Osteocyte (in vitro differentiated cells): ENCODE measurements around the gene MBD3. TPM values are rescaled to one million over a fixed set of nuclear protein-coding genes. Genes with fewer than 3 reads are reported as not detected.

Source experiments
- DNase-seq: peaks from one replicate; pipeline ENCODE4 v3.0.0; 2021; ENCODE audit warnings: mixed read lengths; ENCODE audit not compliant: unreplicated experiment; ENCODE audit errors: extremely low spot score
- H3K27ac Mint-ChIP-seq: one replicate; pipeline ENCODE4 v1.8.0; 2021; ENCODE audit warnings: mild to moderate bottlenecking, mixed read lengths; ENCODE audit not compliant: unreplicated experiment
- H3K27me3 Mint-ChIP-seq: one replicate; pipeline ENCODE4 v1.8.0; 2021; ENCODE audit warnings: mixed read lengths; ENCODE audit not compliant: unreplicated experiment
- H3K36me3 Mint-ChIP-seq: one replicate; pipeline ENCODE4 v1.8.0; 2021; ENCODE audit warnings: mixed read lengths; ENCODE audit not compliant: unreplicated experiment
- H3K4me1 Mint-ChIP-seq: one replicate; pipeline ENCODE4 v1.8.0; 2021; ENCODE audit warnings: mixed read lengths; ENCODE audit not compliant: unreplicated experiment
- H3K4me3 Mint-ChIP-seq: one replicate; pipeline ENCODE4 v1.8.0; 2021; ENCODE audit warnings: mild to moderate bottlenecking, moderate library complexity, mixed read lengths; ENCODE audit not compliant: unreplicated experiment
- H3K9me3 Mint-ChIP-seq: one replicate; pipeline ENCODE4 v1.8.0; 2021; ENCODE audit warnings: mixed read lengths; ENCODE audit not compliant: unreplicated experiment
- total RNA-seq: library from RNA; stranded (reverse); gene quantifications from 2 replicates; pipeline ENCODE4 v1.2.1, GENCODE V29; 2021
- TF ChIP-seq, protein P1 (sequence below): fragments of 200-600 bp; sonication (generic); IDR thresholded peaks from 2 replicates; pipeline ENCODE4 v1.5.0; 2021; ENCODE audit warnings: antibody characterized with exemption, mild to moderate bottlenecking, moderate library complexity

Gene MBD3
- total RNA-seq, 1 donor from 2014 or later = 101 TPM

DNA sequence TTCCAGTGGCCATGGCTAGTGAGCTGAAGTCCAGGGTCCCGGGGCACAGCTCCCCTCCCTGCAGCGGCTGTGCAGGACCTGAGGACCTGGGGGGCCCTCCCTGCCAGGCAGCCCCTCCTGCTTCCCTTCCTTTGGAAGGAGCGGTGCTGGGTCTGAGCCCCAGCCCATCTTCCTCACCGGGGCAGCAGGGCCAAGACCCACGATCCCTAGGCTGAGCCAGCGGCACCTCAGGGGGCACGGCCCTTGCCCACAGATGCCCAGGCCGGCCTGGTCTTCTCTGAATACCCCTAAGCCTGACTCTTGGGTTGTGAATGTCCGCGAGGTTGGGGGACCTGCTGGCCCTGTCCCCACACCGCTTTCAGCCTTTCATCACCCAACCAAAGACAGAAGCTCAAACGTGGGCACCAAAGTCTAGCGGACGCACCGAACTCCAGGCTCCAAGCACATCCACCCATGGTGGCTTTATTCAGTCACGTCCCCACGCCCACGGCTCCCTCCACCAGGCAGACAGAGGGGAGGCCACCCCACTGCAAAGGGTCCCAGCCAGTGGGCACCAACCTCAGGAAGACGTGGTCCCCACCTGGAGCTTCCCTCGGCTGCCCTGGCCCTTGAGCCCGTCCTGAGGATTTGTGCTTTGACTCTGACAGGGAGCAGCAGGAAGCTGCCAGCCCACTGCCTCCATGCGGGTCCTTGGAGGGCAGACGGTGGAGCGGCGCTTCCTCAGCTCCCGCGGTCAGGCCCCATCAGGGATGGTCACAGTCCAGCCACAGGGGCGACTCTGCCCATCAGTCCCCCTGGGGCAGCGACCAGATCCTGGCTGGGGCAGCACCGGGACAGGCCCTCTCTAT lies 16.2 kb downstream of the MBD3 start:
- Mint-ChIP-seq H3K4me1 (peaks cover 3% of the 10 kb centered on the region), H3K27me3 (no peaks in the 10 kb centered on the region), H3K4me3 (no peak overlapping the region), H3K27ac (no peak overlapping the region), H3K9me3 (no peaks in the 10 kb centered on the region), H3K36me3 (peaks cover 12% of the 10 kb centered on the region)
- TF ChIP-seq, protein P1, sequence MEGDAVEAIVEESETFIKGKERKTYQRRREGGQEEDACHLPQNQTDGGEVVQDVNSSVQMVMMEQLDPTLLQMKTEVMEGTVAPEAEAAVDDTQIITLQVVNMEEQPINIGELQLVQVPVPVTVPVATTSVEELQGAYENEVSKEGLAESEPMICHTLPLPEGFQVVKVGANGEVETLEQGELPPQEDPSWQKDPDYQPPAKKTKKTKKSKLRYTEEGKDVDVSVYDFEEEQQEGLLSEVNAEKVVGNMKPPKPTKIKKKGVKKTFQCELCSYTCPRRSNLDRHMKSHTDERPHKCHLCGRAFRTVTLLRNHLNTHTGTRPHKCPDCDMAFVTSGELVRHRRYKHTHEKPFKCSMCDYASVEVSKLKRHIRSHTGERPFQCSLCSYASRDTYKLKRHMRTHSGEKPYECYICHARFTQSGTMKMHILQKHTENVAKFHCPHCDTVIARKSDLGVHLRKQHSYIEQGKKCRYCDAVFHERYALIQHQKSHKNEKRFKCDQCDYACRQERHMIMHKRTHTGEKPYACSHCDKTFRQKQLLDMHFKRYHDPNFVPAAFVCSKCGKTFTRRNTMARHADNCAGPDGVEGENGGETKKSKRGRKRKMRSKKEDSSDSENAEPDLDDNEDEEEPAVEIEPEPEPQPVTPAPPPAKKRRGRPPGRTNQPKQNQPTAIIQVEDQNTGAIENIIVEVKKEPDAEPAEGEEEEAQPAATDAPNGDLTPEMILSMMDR = no peak
- DNase-seq = no peak

DNA sequence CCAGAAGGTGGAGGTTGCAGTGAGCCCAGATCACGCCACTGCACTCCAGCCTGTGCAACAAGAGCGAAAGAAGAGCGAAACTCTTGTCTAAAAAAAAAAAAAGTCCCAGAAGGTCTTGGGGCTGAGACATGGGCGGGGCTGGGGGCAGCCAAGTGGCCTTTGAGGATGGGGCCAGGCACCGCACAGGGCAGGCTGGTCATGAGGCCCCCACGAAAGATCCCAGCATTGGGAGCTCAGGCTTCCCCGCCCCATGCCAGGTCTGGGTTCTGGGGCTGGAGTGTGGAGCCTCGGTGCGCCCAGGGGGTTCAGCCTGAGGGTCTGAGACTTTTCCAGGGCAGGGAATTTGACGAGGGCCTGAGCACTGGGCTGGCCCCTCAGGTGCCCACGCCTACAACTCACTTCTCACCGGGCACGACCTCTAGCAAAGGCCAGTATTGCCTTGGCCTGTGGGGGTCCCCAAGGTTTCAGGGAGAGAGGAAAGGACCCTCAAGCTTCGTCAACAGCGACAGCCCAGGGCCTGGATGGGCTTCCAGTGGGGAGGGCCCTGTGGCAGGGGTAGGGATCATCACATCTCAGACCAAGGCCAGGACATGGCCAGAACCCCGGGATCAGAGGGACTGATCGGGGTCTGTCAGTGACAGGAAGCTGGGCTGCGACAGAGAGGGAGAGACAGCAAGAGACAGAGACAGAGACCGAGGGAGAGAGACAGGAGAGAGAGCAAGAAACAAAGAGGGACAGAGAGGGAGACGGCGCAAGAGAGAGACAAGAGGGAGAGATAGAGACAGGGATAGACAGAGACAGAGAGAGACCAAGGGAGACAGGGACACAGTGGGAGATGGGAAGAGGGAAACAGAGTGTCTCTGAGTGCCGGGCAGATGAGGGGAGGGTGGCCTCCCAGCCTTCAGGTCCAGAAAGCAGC lies 17.1 kb downstream of the MBD3 start:
- TF ChIP-seq, protein P1 = no peak
- H3K36me3 Mint-ChIP-seq = peaks cover 9% of the 10 kb centered on the region
- H3K4me3 Mint-ChIP-seq = no peak overlapping the region
- H3K27ac Mint-ChIP-seq = no peak overlapping the region
- H3K4me1 Mint-ChIP-seq = peaks cover 3% of the 10 kb centered on the region
- no peaks in the 10 kb centered on the region for H3K27me3 Mint-ChIP-seq
- no peaks in the 10 kb centered on the region for H3K9me3 Mint-ChIP-seq
- DNase-seq = no peak

DNA sequence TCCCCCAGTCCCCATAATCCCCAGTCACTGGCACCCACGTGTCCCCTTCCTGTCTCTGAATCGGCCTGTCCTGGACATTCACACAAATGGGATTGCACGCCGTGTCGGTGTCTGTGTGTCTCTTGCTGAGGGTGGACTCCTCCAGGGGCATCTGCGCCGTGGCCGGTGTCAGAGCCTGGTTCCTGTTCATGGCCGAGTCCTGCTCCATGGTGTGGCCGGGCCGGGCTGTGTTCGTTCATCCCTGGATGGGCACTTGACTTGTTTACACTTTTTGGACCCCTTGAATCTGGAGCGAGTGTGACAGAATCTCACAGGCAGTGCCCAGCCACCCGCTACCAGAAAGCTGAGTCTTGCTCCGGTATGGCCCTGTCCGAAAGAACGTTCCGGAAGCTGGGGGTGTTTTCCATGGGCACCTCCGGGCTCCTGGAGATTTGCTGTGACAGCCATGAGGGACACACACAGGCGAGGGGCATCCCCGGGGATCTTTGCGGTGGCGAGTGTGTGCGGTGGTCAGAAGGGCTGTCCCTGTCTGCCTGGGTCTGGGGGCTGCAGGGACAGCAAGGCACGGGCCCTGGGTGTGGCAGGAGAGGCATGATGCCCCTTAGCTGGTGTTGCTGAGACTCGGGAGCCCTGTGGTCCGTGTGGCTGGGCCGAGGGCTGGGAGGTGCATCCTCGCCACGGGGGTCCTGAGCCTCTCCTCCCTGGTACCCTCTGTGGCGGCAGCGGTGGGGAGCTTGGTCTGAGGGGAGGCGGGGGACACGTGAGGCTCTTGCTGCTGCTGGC lies 18.1 kb downstream of the MBD3 start:
- peaks cover 2% of the 10 kb centered on the region for H3K36me3 Mint-ChIP-seq
- DNase-seq = no peak
- TF ChIP-seq, protein P1 = no peak
- no peaks in the 10 kb centered on the region for H3K9me3 Mint-ChIP-seq
- peaks cover 8% of the 10 kb centered on the region for H3K4me1 Mint-ChIP-seq
- no peak overlapping the region for H3K4me3 Mint-ChIP-seq
- no peak overlapping the region for H3K27ac Mint-ChIP-seq
- H3K27me3 Mint-ChIP-seq = peaks cover 4% of the 10 kb centered on the region

DNA sequence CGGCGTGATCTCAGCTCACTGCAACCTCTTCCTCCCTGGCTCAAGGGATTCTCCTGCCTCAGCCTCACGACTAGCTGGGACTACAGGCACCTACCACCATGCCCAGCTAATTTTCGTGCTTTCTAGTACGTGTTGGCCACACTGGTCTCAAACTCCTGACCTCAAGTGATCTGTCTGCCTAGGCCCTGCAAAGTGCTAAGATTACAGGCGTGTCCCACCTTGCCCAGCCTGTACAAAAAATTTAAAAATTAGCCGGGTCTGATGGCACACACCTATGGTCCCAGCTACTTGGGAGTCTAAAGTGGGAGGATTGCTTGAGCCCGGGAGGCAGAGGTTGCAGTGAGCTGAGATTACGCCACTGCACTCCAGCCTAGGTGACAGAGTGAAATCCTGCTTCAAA lies 19.9 kb downstream of the MBD3 start:
- Mint-ChIP-seq H3K27me3 (peaks cover 4% of the 10 kb centered on the region), H3K36me3 (no peaks in the 10 kb centered on the region), H3K4me3 (no peak overlapping the region), H3K9me3 (no peaks in the 10 kb centered on the region), H3K27ac (no peak overlapping the region), H3K4me1 (peaks cover 8% of the 10 kb centered on the region)
- DNase-seq = no peak
- TF ChIP-seq, protein P1 = no peak
